MCF 10A (cell line): Measurements from ENCODE around the gene INPP5D. TPM values are rescaled to one million over a fixed set of nuclear protein-coding genes. Genes with fewer than 3 reads are reported as not detected.
A peak's percentile ranks its signal among the peaks of the same experiment; 100 is the strongest.
"Not testable (repeated sequence)": the region's sequence is repeated elsewhere in the genome, so short reads cannot be mapped to it uniquely, and the experiment has no call there.

Experiments
- BruUV-seq: library from RNA; stranded (reverse); fragments of 400-500 nt; replicated peaks from 2 replicates; lab custom pipeline; 2021; lab: Mats Ljungman, UMichigan
- CTCF ChIA-PET: fragments of 300-600 bp; sonication (Branson Sonifier 250); formaldehyde crosslinking; extraction: SDS; loops from one replicate; lab custom pipeline; 2021; ENCODE audit warnings: antibody characterized with exemption, inconsistent platforms; lab: Yijun Ruan, JAX
- POLR2A ChIA-PET: fragments of 300-600, 350-650 bp; sonication (Branson Sonifier 250); formaldehyde crosslinking; extraction: SDS; loops from one replicate; lab custom pipeline; 2020; ENCODE audit warnings: antibody characterized with exemption, inconsistent platforms; lab: Yijun Ruan, JAX
- DNase-seq: peaks from one replicate; pipeline ENCODE4 v3.0.0-alpha.2; 2018; ENCODE audit not compliant: unreplicated experiment
- H3K27ac Mint-ChIP-seq: one replicate; pipeline ENCODE4 v1.8.0; 2022; ENCODE audit warnings: mild to moderate bottlenecking, low read depth, mixed read lengths; ENCODE audit not compliant: unreplicated experiment
- H3K27me3 Mint-ChIP-seq: one replicate; pipeline ENCODE4 v1.8.0; 2022; ENCODE audit warnings: mixed read lengths; ENCODE audit not compliant: insufficient read depth, unreplicated experiment
- H3K36me3 Mint-ChIP-seq: one replicate; pipeline ENCODE4 v1.8.0; 2022; ENCODE audit warnings: mild to moderate bottlenecking, moderate library complexity, mixed read lengths; ENCODE audit not compliant: insufficient read depth, unreplicated experiment
- H3K4me1 Mint-ChIP-seq: one replicate; pipeline ENCODE4 v1.8.0; 2022; ENCODE audit warnings: mixed read lengths; ENCODE audit not compliant: insufficient read depth, unreplicated experiment
- H3K4me3 Mint-ChIP-seq: one replicate; pipeline ENCODE4 v1.8.0; 2022; ENCODE audit warnings: mild to moderate bottlenecking, moderate library complexity, mixed read lengths; ENCODE audit not compliant: unreplicated experiment
- H3K9me3 Mint-ChIP-seq: one replicate; pipeline ENCODE4 v1.8.0; 2022; ENCODE audit warnings: mixed read lengths; ENCODE audit not compliant: unreplicated experiment
- CTCF ChIP-seq: fragments of 200-600 bp; IDR thresholded peaks from one replicate; pipeline ENCODE4 v1.8.0; 2022; ENCODE audit warnings: antibody characterized with exemption, mild to moderate bottlenecking; ENCODE audit not compliant: unreplicated experiment
- intact Hi-C: fragments of 100-400 bp; cut with micrococcal nuclease; formaldehyde crosslinking; loops from 2 replicates; pipeline ENCODE4 v1.14.1; 2022
- total RNA-seq: library from RNA; stranded (reverse); gene quantifications from 2 replicates; pipeline ENCODE4 v1.2.3, GENCODE V29; 2022

The INPP5D gene
- total RNA-seq, 1 experiment from 2014 or later, result 64.9 TPM

GRCh38 chr2:233063269-233063975 is 3.3 kb downstream of the INPP5D start:
- ChIA-PET CTCF (interaction anchor here (0.6 to 2.3 kb wide), 3 partner anchors 9 to 324 kb away, joined by 3 to 13 read pairs (median 5); no protein-coding TSS in a partner anchor), POLR2A (no interaction called here)
- intact Hi-C loops, result no loop called here
- H3K4me3 Mint-ChIP-seq, result no peak overlapping the region
- H3K4me1 Mint-ChIP-seq, result peaks cover 8% of the 10 kb centered on the region
- TF ChIP-seq CTCF, result peak; percentile 11
- no peak overlapping the region for H3K27ac Mint-ChIP-seq
- no peaks in the 10 kb centered on the region for H3K27me3 Mint-ChIP-seq
- no peak for DNase-seq
- no peaks in the 10 kb centered on the region for H3K9me3 Mint-ChIP-seq
- H3K36me3 Mint-ChIP-seq, result no peaks in the 10 kb centered on the region
- BruUV-seq, result no TSS peak

- H3K27ac Mint-ChIP-seq, result no peak overlapping the region
- no peaks in the 10 kb centered on the region for H3K27me3 Mint-ChIP-seq
- no peak for TF ChIP-seq CTCF
- CTCF ChIA-PET, result interaction anchor here (0.6 to 2.3 kb wide), 4 partner anchors 10 to 324 kb away, joined by 3 to 13 read pairs (median 4); no protein-coding TSS in a partner anchor
- POLR2A ChIA-PET, result no interaction called here
- no peak for DNase-seq
- peaks cover 8% of the 10 kb centered on the region for H3K4me1 Mint-ChIP-seq
- H3K36me3 Mint-ChIP-seq, result no peaks in the 10 kb centered on the region
- intact Hi-C loops, result no loop called here
- no peaks in the 10 kb centered on the region for H3K9me3 Mint-ChIP-seq
- no TSS peak for BruUV-seq
- H3K4me3 Mint-ChIP-seq, result no peak overlapping the region
Observed at GRCh38 chr2:233063976-233064411, 3.9 kb downstream of the INPP5D start.

- POLR2A ChIA-PET, result interaction anchor here (0.6 kb wide), 2 partner anchors 184 to 917 kb away, joined by 3 to 4 read pairs; no protein-coding TSS in a partner anchor
- CTCF ChIA-PET, result interaction anchor here (0.6 to 2.3 kb wide), 4 partner anchors 11 to 265 kb away, joined by 3 to 13 read pairs (median 3); no protein-coding TSS in a partner anchor
Observed at GRCh38 chr2:233064530-233065199, 4.5 kb downstream of the INPP5D start.

GRCh38 chr2:233065200-233065589 is 5.1 kb downstream of the INPP5D start:
- H3K9me3 Mint-ChIP-seq, H3K4me3 Mint-ChIP-seq, H3K27me3 Mint-ChIP-seq, BruUV-seq, H3K4me1 Mint-ChIP-seq, H3K27ac Mint-ChIP-seq, intact Hi-C loops, H3K36me3 Mint-ChIP-seq: not testable (repeated sequence)
- ChIA-PET POLR2A (interaction anchor here (0.6 kb wide), 2 partner anchors 183 to 918 kb away, joined by 3 to 4 read pairs; no protein-coding TSS in a partner anchor), CTCF (interaction anchor here (0.7 to 2.3 kb wide), 2 partner anchors 11 to 185 kb away, joined by 3 to 13 read pairs; no protein-coding TSS in a partner anchor)
- peak; percentile 34 for DNase-seq

More at GRCh38 chr2:233064530-233065199, 4.5 kb downstream of the INPP5D start:
- intact Hi-C loops, result no loop called here
- no peak for TF ChIP-seq CTCF
- Mint-ChIP-seq H3K27ac (no peak overlapping the region), H3K4me3 (no peak overlapping the region), H3K27me3 (no peaks in the 10 kb centered on the region), H3K9me3 (no peaks in the 10 kb centered on the region), H3K4me1 (peaks cover 8% of the 10 kb centered on the region), H3K36me3 (no peaks in the 10 kb centered on the region)
- no TSS peak for BruUV-seq
- no peak for DNase-seq
